HEK293 (cell line): ENCODE measurements around the gene PRR5.
A peak's percentile ranks its signal among the peaks of the same experiment; 100 is the strongest.

Experiments
- BCL11A ChIP-seq: fragments of 450-650 bp; formaldehyde crosslinking; IDR thresholded peaks from 2 replicates; pipeline ENCODE4 v1.5.1; 2016; ENCODE audit warnings: low read depth, missing biosample characterization, missing genetic modification characterization
- GLI4 ChIP-seq: fragments of 450-650 bp; formaldehyde crosslinking; IDR thresholded peaks from 2 replicates; pipeline ENCODE4 v1.5.1; 2016; ENCODE audit warnings: missing biosample characterization, missing genetic modification characterization
- GLIS2 ChIP-seq: fragments of 450-650 bp; formaldehyde crosslinking; IDR thresholded peaks from 2 replicates; pipeline ENCODE4 v1.5.1; 2016; ENCODE audit warnings: missing biosample characterization, missing genetic modification characterization
- HOXC10 ChIP-seq: sonication (generic); formaldehyde crosslinking; IDR thresholded peaks from 2 replicates; pipeline ENCODE4 v1.8.1; 2023; ENCODE audit warnings: mild to moderate bottlenecking, missing genetic modification reagents
- REPIN1 ChIP-seq: fragments of 450-650 bp; formaldehyde crosslinking; IDR thresholded peaks from 2 replicates; pipeline ENCODE4 v1.5.1; 2017; ENCODE audit warnings: missing biosample characterization, missing genetic modification characterization, low read depth
- SP7 ChIP-seq: fragments of 450-650 bp; formaldehyde crosslinking; IDR thresholded peaks from 2 replicates; pipeline ENCODE4 v1.5.1; 2016; ENCODE audit warnings: missing biosample characterization, missing genetic modification characterization
- WT1 ChIP-seq: fragments of 450-650 bp; formaldehyde crosslinking; IDR thresholded peaks from 2 replicates; pipeline ENCODE4 v1.5.1; 2016; ENCODE audit warnings: missing biosample characterization, missing genetic modification characterization
- ZBTB17 ChIP-seq: fragments of 450-650 bp; formaldehyde crosslinking; IDR thresholded peaks from 2 replicates; pipeline ENCODE4 v1.5.1; 2016; ENCODE audit warnings: missing biosample characterization, missing genetic modification characterization
- ZBTB21 ChIP-seq: fragments of 450-650 bp; formaldehyde crosslinking; IDR thresholded peaks from 2 replicates; pipeline ENCODE4 v1.5.1; 2017; ENCODE audit warnings: missing biosample characterization, missing genetic modification characterization
- ZBTB8A ChIP-seq: fragments of 450-650 bp; formaldehyde crosslinking; IDR thresholded peaks from 2 replicates; pipeline ENCODE4 v1.5.1; 2016; ENCODE audit warnings: missing biosample characterization, missing genetic modification characterization
- ZFP69B ChIP-seq: fragments of 450-650 bp; formaldehyde crosslinking; IDR thresholded peaks from 2 replicates; pipeline ENCODE4 v1.5.1; 2016; ENCODE audit warnings: missing biosample characterization, missing genetic modification characterization
- ZNF114 ChIP-seq: fragments of 450-650 bp; formaldehyde crosslinking; IDR thresholded peaks from 2 replicates; pipeline ENCODE4 v1.5.0; 2017; ENCODE audit warnings: missing biosample characterization, missing genetic modification characterization
- ZNF157 ChIP-seq: fragments of 450-650 bp; formaldehyde crosslinking; IDR thresholded peaks from 2 replicates; pipeline ENCODE4 v1.5.1; 2016; ENCODE audit warnings: missing biosample characterization, missing genetic modification characterization
- ZNF202 ChIP-seq: fragments of 450-650 bp; formaldehyde crosslinking; IDR thresholded peaks from 2 replicates; pipeline ENCODE4 v1.5.1; 2016; ENCODE audit warnings: missing biosample characterization, missing genetic modification characterization, borderline replicate concordance
- ZNF248 ChIP-seq: fragments of 450-650 bp; formaldehyde crosslinking; IDR thresholded peaks from 2 replicates; pipeline ENCODE4 v1.5.1; 2017; ENCODE audit warnings: missing biosample characterization, missing genetic modification characterization
- ZNF341 ChIP-seq: fragments of 450-650 bp; formaldehyde crosslinking; IDR thresholded peaks from 2 replicates; pipeline ENCODE4; 2016; ENCODE audit warnings: low read depth, missing biosample characterization, missing genetic modification characterization
- ZNF366 ChIP-seq: fragments of 450-650 bp; formaldehyde crosslinking; conservative IDR thresholded peaks from 2 replicates; pipeline ENCODE4 v1.5.1; 2016; ENCODE audit warnings: missing biosample characterization, missing genetic modification characterization
- ZNF416 ChIP-seq: fragments of 450-650 bp; formaldehyde crosslinking; IDR thresholded peaks from 2 replicates; pipeline ENCODE4 v1.5.1; 2016; ENCODE audit warnings: missing biosample characterization, missing genetic modification characterization
- ZNF530 ChIP-seq: fragments of 450-650 bp; formaldehyde crosslinking; IDR thresholded peaks from 2 replicates; pipeline ENCODE4 v1.5.1; 2016; ENCODE audit warnings: low read depth, missing biosample characterization, missing genetic modification characterization
- ZNF558 ChIP-seq: fragments of 450-650 bp; formaldehyde crosslinking; IDR thresholded peaks from 2 replicates; pipeline ENCODE4 v1.5.1; 2016; ENCODE audit warnings: missing biosample characterization, missing genetic modification characterization
- ZNF629 ChIP-seq: fragments of 450-650 bp; formaldehyde crosslinking; IDR thresholded peaks from 2 replicates; pipeline ENCODE4 v1.5.1; 2017; ENCODE audit warnings: missing biosample characterization, missing genetic modification characterization
- ZNF76 ChIP-seq: fragments of 450-650 bp; formaldehyde crosslinking; IDR thresholded peaks from 2 replicates; pipeline ENCODE4; 2016; ENCODE audit warnings: low read depth, missing biosample characterization, missing genetic modification characterization, borderline replicate concordance
- ZXDB ChIP-seq: fragments of 450-650 bp; formaldehyde crosslinking; IDR thresholded peaks from 2 replicates; pipeline ENCODE4 v1.5.1; 2016; ENCODE audit warnings: missing biosample characterization, missing genetic modification characterization
- TF ChIP-seq, protein P1 (sequence below): fragments of 450-650 bp; formaldehyde crosslinking; IDR thresholded peaks from 2 replicates; pipeline ENCODE4 v1.5.1; 2016; ENCODE audit warnings: missing biosample characterization, missing genetic modification characterization
- TF ChIP-seq, protein P2 (sequence below): fragments of 450-650 bp; formaldehyde crosslinking; IDR thresholded peaks from 2 replicates; pipeline ENCODE4 v1.5.1; 2016; ENCODE audit warnings: missing biosample characterization, missing genetic modification characterization
- TF ChIP-seq, protein P3 (sequence below): fragments of 450-650 bp; formaldehyde crosslinking; IDR thresholded peaks from 2 replicates; pipeline ENCODE4 v1.5.1; 2016; ENCODE audit warnings: missing biosample characterization, missing genetic modification characterization, borderline replicate concordance
- TF ChIP-seq, protein P4 (sequence below): fragments of 450-650 bp; formaldehyde crosslinking; conservative IDR thresholded peaks from 2 replicates; pipeline ENCODE4 v1.5.1; 2016; ENCODE audit warnings: low read depth, missing biosample characterization, missing genetic modification characterization
- TF ChIP-seq, protein P5 (sequence below): fragments of 450-650 bp; formaldehyde crosslinking; IDR thresholded peaks from 2 replicates; pipeline ENCODE4 v1.5.1; 2016; ENCODE audit warnings: missing biosample characterization, missing genetic modification characterization
- TF ChIP-seq, protein P6 (sequence below): fragments of 450-650 bp; formaldehyde crosslinking; IDR thresholded peaks from 2 replicates; pipeline ENCODE4 v1.5.1; 2017; ENCODE audit warnings: missing biosample characterization, missing genetic modification characterization

Gene PRR5

DNA sequence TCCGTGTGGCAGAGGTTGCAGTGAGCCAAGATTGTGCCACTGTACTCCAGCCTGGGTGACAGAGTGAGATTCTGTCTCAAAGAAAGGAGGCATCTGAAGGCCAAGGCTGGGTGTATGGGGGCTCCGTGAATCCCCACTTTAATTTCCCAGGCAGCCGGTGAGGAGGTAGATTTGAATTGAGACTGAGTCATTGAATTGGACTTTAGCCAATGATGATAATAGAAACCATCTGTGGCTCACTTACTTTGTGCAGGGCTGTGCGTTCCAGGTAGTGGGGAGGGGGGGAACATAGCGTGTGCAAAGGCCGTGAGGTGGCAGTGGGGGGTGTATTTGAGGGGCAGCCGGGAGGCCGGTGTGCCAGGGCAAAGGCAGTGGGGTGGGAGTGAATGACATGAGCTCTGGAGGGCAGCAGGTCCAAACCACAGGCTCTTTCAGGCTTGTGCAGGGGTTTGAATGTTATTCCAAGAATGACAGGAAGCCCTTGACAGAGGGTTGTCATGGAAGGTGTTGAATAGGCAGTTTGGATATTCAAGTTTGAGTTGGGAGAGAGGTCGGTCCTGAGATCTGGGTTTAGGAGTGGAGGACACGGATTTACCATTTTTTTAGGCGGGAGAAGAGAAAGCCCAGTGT, 56.5 kb downstream of the PRR5 start (continued):
- TF ChIP-seq, protein P1, sequence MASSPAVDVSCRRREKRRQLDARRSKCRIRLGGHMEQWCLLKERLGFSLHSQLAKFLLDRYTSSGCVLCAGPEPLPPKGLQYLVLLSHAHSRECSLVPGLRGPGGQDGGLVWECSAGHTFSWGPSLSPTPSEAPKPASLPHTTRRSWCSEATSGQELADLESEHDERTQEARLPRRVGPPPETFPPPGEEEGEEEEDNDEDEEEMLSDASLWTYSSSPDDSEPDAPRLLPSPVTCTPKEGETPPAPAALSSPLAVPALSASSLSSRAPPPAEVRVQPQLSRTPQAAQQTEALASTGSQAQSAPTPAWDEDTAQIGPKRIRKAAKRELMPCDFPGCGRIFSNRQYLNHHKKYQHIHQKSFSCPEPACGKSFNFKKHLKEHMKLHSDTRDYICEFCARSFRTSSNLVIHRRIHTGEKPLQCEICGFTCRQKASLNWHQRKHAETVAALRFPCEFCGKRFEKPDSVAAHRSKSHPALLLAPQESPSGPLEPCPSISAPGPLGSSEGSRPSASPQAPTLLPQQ = peak; percentile 90
- TF ChIP-seq ZBTB17 (0 out of 2 replicates have a peak, but pooled peaks have one; percentile 29), ZXDB (tag by site-specific recombination) (peak; percentile 65), BCL11A (tag by site-specific recombination) (peak; percentile 65; the same call in 1 of the 2 replicates), GLI4 (no peak), ZNF629 (tag by site-specific recombination) (peak; percentile 56), ZNF341 (tag by site-specific recombination) (peak; percentile 42; the same call in 1 of the 2 replicates), ZNF416 (tag by site-specific recombination) (no peak), ZNF114 (tag by site-specific recombination) (no peak), ZNF558 (tag by site-specific recombination) (0 out of 2 replicates have a peak, but pooled peaks have one; percentile 14), ZBTB21 (tag by site-specific recombination) (0 out of 2 replicates have a peak, but pooled peaks have one; percentile 50), ZNF248 (tag by site-specific recombination) (no peak), ZNF157 (tag by site-specific recombination) (no peak), WT1 (tag by site-specific recombination) (peak; percentile 48), HOXC10 (CRISPR knock-in tag) (no peak), ZNF202 (no peak), ZNF366 (peak; percentile 73), GLIS2 (tag by site-specific recombination) (peak; percentile 58), ZFP69B (peak; percentile 57; the same call in 1 of the 2 replicates), REPIN1 (tag by site-specific recombination) (no peak), ZNF530 (tag by site-specific recombination) (no peak), ZBTB8A (tag by site-specific recombination) (0 out of 2 replicates have a peak, but pooled peaks have one; percentile 31), SP7 (0 out of 2 replicates have a peak, but pooled peaks have one; percentile 41), ZNF76 (no peak)
- TF ChIP-seq, protein P2, sequence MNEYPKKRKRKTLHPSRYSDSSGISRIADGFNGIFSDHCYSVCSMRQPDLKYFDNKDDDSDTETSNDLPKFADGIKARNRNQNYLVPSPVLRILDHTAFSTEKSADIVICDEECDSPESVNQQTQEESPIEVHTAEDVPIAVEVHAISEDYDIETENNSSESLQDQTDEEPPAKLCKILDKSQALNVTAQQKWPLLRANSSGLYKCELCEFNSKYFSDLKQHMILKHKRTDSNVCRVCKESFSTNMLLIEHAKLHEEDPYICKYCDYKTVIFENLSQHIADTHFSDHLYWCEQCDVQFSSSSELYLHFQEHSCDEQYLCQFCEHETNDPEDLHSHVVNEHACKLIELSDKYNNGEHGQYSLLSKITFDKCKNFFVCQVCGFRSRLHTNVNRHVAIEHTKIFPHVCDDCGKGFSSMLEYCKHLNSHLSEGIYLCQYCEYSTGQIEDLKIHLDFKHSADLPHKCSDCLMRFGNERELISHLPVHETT (tag by site-specific recombination) = no peak
- TF ChIP-seq, protein P3, sequence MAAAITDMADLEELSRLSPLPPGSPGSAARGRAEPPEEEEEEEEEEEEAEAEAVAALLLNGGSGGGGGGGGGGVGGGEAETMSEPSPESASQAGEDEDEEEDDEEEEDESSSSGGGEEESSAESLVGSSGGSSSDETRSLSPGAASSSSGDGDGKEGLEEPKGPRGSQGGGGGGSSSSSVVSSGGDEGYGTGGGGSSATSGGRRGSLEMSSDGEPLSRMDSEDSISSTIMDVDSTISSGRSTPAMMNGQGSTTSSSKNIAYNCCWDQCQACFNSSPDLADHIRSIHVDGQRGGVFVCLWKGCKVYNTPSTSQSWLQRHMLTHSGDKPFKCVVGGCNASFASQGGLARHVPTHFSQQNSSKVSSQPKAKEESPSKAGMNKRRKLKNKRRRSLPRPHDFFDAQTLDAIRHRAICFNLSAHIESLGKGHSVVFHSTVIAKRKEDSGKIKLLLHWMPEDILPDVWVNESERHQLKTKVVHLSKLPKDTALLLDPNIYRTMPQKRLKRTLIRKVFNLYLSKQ (tag by site-specific recombination) = no peak
- TF ChIP-seq, protein P4, sequence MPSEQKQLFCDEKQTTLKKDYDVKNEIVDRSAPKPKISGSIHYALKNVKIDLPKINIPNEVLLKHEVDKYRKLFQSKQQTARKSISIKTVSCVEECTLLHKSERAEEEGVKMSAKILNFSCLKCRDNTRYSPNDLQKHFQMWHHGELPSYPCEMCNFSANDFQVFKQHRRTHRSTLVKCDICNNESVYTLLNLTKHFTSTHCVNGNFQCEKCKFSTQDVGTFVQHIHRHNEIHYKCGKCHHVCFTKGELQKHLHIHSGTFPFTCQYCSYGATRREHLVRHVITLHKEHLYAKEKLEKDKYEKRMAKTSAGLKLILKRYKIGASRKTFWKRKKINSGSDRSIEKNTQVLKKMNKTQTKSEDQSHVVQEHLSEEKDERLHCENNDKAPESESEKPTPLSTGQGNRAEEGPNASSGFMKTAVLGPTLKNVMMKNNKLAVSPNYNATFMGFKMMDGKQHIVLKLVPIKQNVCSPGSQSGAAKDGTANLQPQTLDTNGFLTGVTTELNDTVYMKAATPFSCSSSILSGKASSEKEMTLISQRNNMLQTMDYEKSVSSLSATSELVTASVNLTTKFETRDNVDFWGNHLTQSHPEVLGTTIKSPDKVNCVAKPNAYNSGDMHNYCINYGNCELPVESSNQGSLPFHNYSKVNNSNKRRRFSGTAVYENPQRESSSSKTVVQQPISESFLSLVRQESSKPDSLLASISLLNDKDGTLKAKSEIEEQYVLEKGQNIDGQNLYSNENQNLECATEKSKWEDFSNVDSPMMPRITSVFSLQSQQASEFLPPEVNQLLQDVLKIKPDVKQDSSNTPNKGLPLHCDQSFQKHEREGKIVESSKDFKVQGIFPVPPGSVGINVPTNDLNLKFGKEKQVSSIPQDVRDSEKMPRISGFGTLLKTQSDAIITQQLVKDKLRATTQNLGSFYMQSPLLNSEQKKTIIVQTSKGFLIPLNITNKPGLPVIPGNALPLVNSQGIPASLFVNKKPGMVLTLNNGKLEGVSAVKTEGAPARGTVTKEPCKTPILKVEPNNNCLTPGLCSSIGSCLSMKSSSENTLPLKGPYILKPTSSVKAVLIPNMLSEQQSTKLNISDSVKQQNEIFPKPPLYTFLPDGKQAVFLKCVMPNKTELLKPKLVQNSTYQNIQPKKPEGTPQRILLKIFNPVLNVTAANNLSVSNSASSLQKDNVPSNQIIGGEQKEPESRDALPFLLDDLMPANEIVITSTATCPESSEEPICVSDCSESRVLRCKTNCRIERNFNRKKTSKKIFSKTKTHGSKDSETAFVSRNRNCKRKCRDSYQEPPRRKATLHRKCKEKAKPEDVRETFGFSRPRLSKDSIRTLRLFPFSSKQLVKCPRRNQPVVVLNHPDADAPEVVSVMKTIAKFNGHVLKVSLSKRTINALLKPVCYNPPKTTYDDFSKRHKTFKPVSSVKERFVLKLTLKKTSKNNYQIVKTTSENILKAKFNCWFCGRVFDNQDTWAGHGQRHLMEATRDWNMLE = no peak
- TF ChIP-seq, protein P5, sequence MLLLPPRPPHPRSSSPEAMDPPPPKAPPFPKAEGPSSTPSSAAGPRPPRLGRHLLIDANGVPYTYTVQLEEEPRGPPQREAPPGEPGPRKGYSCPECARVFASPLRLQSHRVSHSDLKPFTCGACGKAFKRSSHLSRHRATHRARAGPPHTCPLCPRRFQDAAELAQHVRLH (tag by site-specific recombination) = peak; percentile 71; the same call in 1 of the 2 replicates
- TF ChIP-seq, protein P6, sequence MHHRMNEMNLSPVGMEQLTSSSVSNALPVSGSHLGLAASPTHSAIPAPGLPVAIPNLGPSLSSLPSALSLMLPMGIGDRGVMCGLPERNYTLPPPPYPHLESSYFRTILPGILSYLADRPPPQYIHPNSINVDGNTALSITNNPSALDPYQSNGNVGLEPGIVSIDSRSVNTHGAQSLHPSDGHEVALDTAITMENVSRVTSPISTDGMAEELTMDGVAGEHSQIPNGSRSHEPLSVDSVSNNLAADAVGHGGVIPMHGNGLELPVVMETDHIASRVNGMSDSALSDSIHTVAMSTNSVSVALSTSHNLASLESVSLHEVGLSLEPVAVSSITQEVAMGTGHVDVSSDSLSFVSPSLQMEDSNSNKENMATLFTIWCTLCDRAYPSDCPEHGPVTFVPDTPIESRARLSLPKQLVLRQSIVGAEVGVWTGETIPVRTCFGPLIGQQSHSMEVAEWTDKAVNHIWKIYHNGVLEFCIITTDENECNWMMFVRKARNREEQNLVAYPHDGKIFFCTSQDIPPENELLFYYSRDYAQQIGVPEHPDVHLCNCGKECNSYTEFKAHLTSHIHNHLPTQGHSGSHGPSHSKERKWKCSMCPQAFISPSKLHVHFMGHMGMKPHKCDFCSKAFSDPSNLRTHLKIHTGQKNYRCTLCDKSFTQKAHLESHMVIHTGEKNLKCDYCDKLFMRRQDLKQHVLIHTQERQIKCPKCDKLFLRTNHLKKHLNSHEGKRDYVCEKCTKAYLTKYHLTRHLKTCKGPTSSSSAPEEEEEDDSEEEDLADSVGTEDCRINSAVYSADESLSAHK (tag by site-specific recombination) = peak; percentile 67
